Kidney tubule cell (primary cell): ENCODE data around the gene SUCLG1.
A peak's percentile ranks its signal among the peaks of the same experiment; 100 is the strongest.
"Not testable (repeated sequence)": the region's sequence is repeated elsewhere in the genome, so short reads cannot be mapped to it uniquely, and the experiment has no call there.

ENCODE experiments used
- DNase-seq: peaks from one replicate; pipeline ENCODE4 v3.0.0-alpha.2; 2018; ENCODE audit warnings: low spot score

SUCLG1 gene

DNA sequence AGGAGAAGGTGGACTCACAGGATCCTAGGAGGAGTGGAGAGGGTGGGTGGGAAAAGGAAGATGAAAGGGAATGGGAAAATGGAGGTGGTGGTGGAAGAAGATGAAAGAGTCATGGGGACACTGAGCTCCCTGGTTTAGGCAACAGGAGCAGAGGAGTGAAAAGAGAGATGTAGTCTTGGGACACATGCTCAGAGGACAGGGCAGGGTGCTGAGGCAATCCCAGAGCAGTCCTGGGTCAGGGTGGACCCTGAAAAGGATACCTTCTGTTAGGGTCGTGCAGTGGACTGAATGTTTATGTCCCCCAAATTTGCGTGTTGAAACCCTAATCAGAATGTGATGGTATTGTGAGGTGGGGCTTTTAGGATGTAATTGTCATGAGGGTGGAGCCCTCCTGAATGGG is 37.9 kb downstream of the SUCLG1 start:
- no peak for DNase-seq

GRCh38 chr2:84417453-84418145 is 41.5 kb downstream of the SUCLG1 start:
- peak; percentile 46 for DNase-seq

DNA sequence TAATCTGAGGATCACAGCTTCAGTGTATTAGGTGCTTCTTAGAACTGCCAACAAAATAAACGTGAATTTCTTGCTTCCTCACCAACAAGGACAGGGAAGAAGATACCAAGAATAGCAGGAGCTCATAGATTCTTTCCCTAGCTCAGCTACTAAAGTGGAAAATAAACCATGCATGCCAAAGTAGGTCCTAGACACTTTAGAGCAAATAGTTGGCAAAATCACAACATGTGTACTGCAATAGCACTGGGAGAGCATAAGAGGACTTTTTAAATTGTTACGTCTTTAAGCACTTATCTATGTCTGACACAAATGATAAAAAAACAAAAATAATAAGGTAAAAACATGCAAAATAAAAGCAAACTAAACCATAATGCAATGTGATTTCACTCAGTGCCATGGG is 49.5 kb downstream of the SUCLG1 start:
- no peak for DNase-seq

- not testable (repeated sequence) for DNase-seq
Measured at GRCh38 chr2:84402111-84402510, 57.0 kb downstream of the SUCLG1 start.

DNA sequence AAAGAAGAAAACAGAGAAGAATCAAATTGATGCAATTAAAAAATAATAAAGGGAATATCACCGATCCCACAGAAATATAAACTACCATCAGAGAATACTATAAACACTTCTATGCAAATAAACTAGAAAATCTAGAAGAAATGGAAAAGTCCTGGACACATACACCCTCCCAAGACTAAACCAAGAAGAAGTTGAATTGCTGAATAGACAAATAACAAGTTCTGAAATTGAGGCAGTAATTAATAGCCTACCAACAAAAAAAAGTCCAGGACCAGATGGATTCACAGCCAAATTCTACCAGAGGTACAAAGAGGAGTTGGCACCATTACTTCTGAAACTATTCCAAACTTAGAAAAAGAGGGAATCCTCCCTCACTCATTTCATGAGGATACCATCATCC is 59.2 kb downstream of the SUCLG1 start:
- not testable (repeated sequence) for DNase-seq

DNA sequence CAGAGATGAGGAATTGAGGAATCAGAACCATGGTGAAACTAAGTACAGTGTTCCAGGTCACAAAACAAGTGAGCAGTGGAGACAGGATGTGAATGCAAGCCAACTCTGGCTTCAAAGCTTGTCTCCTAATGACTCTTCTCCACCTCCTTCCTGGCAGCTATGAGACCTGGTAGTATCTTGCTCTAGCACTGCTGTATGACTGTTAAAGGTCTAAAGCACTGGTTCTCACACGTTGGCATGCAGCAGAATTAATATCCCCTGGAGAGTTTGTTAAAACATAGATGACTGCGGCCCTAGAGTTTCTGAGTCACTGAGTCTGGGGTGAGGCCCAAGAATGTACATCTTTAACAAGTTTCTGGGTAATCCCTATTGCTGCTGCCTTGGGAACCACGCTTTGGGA is 63.3 kb downstream of the SUCLG1 start:
- peak; percentile 53 for DNase-seq

DNA sequence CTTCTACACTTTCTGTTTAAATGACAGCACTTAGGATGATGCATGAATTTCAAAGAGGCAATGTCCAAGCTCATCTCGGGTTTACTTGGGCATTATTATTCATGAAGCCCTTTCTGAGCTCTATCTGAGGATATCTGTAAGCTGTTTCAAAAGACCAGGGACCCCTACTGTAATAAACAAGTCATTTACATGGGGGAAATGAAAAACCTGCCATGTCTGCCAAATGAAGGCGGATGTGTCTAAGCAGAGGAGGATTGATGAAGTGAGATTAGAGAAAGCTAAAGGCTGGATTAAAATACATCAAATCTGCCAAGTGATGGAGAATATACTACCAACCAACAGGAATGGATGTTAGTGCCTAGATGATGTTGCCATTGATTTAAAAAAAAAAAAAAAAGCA is 64.5 kb downstream of the SUCLG1 start:
- DNase-seq, result no peak

DNA sequence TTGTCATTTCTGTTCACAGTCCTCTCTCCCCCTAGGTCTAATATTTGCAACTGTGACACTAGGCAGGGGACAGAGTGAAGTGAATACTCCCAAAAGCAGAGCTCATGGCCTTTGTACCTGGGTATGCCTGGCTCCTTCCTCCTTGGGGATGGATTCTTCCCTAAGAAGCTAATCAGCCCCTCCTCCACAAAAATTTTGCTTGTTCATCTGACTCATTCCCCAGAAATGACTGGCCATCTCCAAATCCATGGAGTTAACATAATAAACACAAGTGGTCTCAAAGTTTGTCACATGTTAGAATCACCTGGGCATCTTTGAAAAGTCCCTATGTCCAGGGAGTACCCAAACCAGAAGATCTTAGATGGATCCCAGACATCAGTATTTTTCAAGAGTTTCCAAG is 65.3 kb downstream of the SUCLG1 start:
- peak; percentile 60 for DNase-seq

- no peak for DNase-seq
Measured at GRCh38 chr2:84389794-84390193, 69.3 kb downstream of the SUCLG1 start.

- DNase-seq, result no peak
Measured at GRCh38 chr2:84388921-84389490, 70.1 kb downstream of the SUCLG1 start.

- DNase-seq, result peak; percentile 59
Measured at GRCh38 chr2:84388133-84388532, 70.9 kb downstream of the SUCLG1 start.

- DNase-seq, result no peak
Measured at GRCh38 chr2:84386336-84387040, 72.6 kb downstream of the SUCLG1 start.

- DNase-seq, result no peak
Measured at GRCh38 chr2:84383271-84383670, 75.8 kb downstream of the SUCLG1 start.

DNA sequence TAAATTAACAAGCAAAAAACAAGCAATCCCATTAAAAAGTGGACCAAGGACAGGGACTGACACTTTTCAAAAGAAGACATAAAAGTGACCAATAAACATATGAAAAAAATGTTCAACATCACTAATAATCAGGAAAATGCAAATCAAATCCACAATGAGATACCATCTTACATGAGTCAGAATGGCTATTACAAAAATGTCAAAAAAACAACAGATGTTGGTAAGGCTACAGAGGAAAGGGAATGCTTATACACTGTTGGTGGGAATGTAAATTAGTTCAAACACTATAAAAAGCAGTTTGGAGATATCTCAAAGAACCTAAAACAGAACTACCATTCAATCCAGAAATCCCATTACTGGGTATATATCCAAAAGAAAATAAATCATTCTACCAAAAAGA is 78.2 kb downstream of the SUCLG1 start:
- DNase-seq, result no peak

- no peak for DNase-seq
Measured at GRCh38 chr2:84378960-84379359, 80.1 kb downstream of the SUCLG1 start.

DNA sequence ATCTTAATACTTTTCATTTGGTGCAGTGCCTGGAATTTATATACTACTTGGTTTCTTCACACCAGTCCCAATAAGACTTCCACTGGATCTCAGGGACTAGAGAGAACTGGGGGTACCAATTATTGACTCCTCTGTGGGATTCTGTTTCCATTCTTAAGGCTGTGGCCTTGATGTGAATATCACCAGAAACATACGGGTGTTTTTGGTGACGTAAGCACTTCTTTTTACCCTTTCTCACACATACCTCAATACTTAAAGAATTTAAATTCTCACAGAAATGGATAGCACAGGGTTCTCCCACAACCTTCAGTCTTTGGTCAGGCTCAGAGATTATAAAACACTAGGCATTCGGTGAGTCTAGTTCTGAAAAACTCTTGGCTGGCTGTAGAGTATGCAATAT is 84.1 kb downstream of the SUCLG1 start:
- no peak for DNase-seq

GRCh38 chr2:84373866-84374265 is 85.2 kb downstream of the SUCLG1 start:
- DNase-seq, result no peak
